Activated T-cell treated with anti-CD3 and anti-CD28 coated beads, Interleukin-2, amount 50 U/mL, for 4 hours (primary cell): ENCODE results near the gene RCE1. TPM values are rescaled to one million over a fixed set of nuclear protein-coding genes. Genes with fewer than 3 reads are reported as not detected.

ENCODE experiments used
- ATAC-seq, 2 donors: fragments of 200-7000 bp; cut with Tn5 transposase; one replicate each; pipeline ENCODE4 v1.10.0; 2021
- DNase-seq: peaks from one replicate; pipeline ENCODE4 v3.0.0-alpha.2; 2020
- H3K27me3 Mint-ChIP-seq: one replicate; pipeline ENCODE4 v1.8.0; 2021; ENCODE audit warnings: low read depth, mixed read lengths
- H3K36me3 Mint-ChIP-seq: one replicate; pipeline ENCODE4 v1.8.0; 2022; ENCODE audit warnings: mixed read lengths; ENCODE audit not compliant: insufficient read depth
- H3K4me1 Mint-ChIP-seq: one replicate; pipeline ENCODE4 v1.8.0; 2021; ENCODE audit warnings: low read depth, mixed read lengths
- H3K4me3 Mint-ChIP-seq: one replicate; pipeline ENCODE4 v1.8.0; 2021; ENCODE audit warnings: mild to moderate bottlenecking, moderate library complexity, mixed read lengths
- H3K9me3 Mint-ChIP-seq: one replicate; pipeline ENCODE4 v1.8.0; 2021; ENCODE audit warnings: mixed read lengths
- total RNA-seq, 3 donors: library from RNA; stranded (reverse); gene quantifications; one replicate each; pipeline ENCODE4 v1.2.1, GENCODE V29; 2021

RCE1 gene
- total RNA-seq, 3 donors from 2014 or later: 42.7 to 45.0 (median 43.5) TPM

- Mint-ChIP-seq H3K9me3 (no peaks in the 10 kb centered on the region), H3K27me3 (no peaks in the 10 kb centered on the region), H3K4me3 (no peak overlapping the region), H3K4me1 (peaks cover 8% of the 10 kb centered on the region), H3K36me3 (no peaks in the 10 kb centered on the region)
- ATAC-seq (no peak), DNase-seq (no peak)
Measured at GRCh38 chr11:66867425-66868040, 24.3 kb downstream of the RCE1 start.

GRCh38 chr11:66868082-66868725 is 25.0 kb downstream of the RCE1 start:
- ATAC-seq (no peak), DNase-seq (no peak)
- no peaks in the 10 kb centered on the region for H3K36me3 Mint-ChIP-seq
- H3K4me1 Mint-ChIP-seq: peaks cover 8% of the 10 kb centered on the region
- H3K27me3 Mint-ChIP-seq: no peaks in the 10 kb centered on the region
- no peak overlapping the region for H3K4me3 Mint-ChIP-seq
- no peaks in the 10 kb centered on the region for H3K9me3 Mint-ChIP-seq

GRCh38 chr11:66868726-66869566 is 25.7 kb downstream of the RCE1 start:
- no peaks in the 10 kb centered on the region for H3K9me3 Mint-ChIP-seq
- H3K27me3 Mint-ChIP-seq: no peaks in the 10 kb centered on the region
- peak; percentile 96 for ATAC-seq
- peaks cover 8% of the 10 kb centered on the region for H3K4me1 Mint-ChIP-seq
- no peaks in the 10 kb centered on the region for H3K36me3 Mint-ChIP-seq
- H3K4me3 Mint-ChIP-seq: no peak overlapping the region
- peak; percentile 74 for DNase-seq

- ATAC-seq (no peak), DNase-seq (no peak)
- Mint-ChIP-seq H3K4me1 (peaks cover 8% of the 10 kb centered on the region), H3K9me3 (no peaks in the 10 kb centered on the region), H3K4me3 (no peak overlapping the region), H3K36me3 (no peaks in the 10 kb centered on the region), H3K27me3 (no peaks in the 10 kb centered on the region)
Measured at GRCh38 chr11:66869567-66869870, 26.3 kb downstream of the RCE1 start.

- Mint-ChIP-seq H3K4me3 (no peak overlapping the region), H3K4me1 (peaks cover 8% of the 10 kb centered on the region)
Measured at GRCh38 chr11:66870131-66870530, 26.9 kb downstream of the RCE1 start.

GRCh38 chr11:66870616-66871520 is 27.6 kb downstream of the RCE1 start:
- ATAC-seq (no peak), DNase-seq (no peak)
- Mint-ChIP-seq H3K27me3 (no peaks in the 10 kb centered on the region), H3K36me3 (no peaks in the 10 kb centered on the region), H3K4me3 (no peak overlapping the region), H3K4me1 (peaks cover 8% of the 10 kb centered on the region), H3K9me3 (no peaks in the 10 kb centered on the region)

More at GRCh38 chr11:66870131-66870530, 26.9 kb downstream of the RCE1 start:
- ATAC-seq: no peak
- H3K27me3 Mint-ChIP-seq: no peaks in the 10 kb centered on the region
- DNase-seq: no peak
- H3K36me3 Mint-ChIP-seq: no peaks in the 10 kb centered on the region
- H3K9me3 Mint-ChIP-seq: no peaks in the 10 kb centered on the region

GRCh38 chr11:66871521-66871901 is 28.3 kb downstream of the RCE1 start:
- peaks cover 8% of the 10 kb centered on the region for H3K4me1 Mint-ChIP-seq
- H3K27me3 Mint-ChIP-seq: no peaks in the 10 kb centered on the region
- ATAC-seq: no peak
- no peak overlapping the region for H3K4me3 Mint-ChIP-seq
- H3K9me3 Mint-ChIP-seq: no peaks in the 10 kb centered on the region
- DNase-seq: no peak
- H3K36me3 Mint-ChIP-seq: no peaks in the 10 kb centered on the region

- Mint-ChIP-seq H3K36me3 (no peaks in the 10 kb centered on the region), H3K27me3 (no peaks in the 10 kb centered on the region), H3K4me3 (no peak overlapping the region), H3K9me3 (no peaks in the 10 kb centered on the region), H3K4me1 (peaks cover 2% of the 10 kb centered on the region)
- ATAC-seq: no peak
- no peak for DNase-seq
Measured at GRCh38 chr11:66874232-66874631, 31.0 kb downstream of the RCE1 start.

GRCh38 chr11:66875378-66875777 is 32.1 kb downstream of the RCE1 start:
- no peaks in the 10 kb centered on the region for H3K36me3 Mint-ChIP-seq
- ATAC-seq (no peak), DNase-seq (no peak)
- no peak overlapping the region for H3K4me3 Mint-ChIP-seq
- H3K9me3 Mint-ChIP-seq: no peaks in the 10 kb centered on the region
- no peaks in the 10 kb centered on the region for H3K27me3 Mint-ChIP-seq
- peaks cover 3% of the 10 kb centered on the region for H3K4me1 Mint-ChIP-seq

- H3K27me3 Mint-ChIP-seq: no peaks in the 10 kb centered on the region
- ATAC-seq (no peak), DNase-seq (no peak)
- peaks cover 14% of the 10 kb centered on the region for H3K4me1 Mint-ChIP-seq
- no peaks in the 10 kb centered on the region for H3K9me3 Mint-ChIP-seq
- no peaks in the 10 kb centered on the region for H3K36me3 Mint-ChIP-seq
- no peak overlapping the region for H3K4me3 Mint-ChIP-seq
Measured at GRCh38 chr11:66877588-66878385, 34.5 kb downstream of the RCE1 start.

GRCh38 chr11:66878474-66878873 is 35.2 kb downstream of the RCE1 start:
- no peaks in the 10 kb centered on the region for H3K36me3 Mint-ChIP-seq
- ATAC-seq: no peak
- no peaks in the 10 kb centered on the region for H3K9me3 Mint-ChIP-seq
- no peak for DNase-seq
- peaks cover 14% of the 10 kb centered on the region for H3K4me1 Mint-ChIP-seq
- H3K27me3 Mint-ChIP-seq: no peaks in the 10 kb centered on the region
- H3K4me3 Mint-ChIP-seq: no peak overlapping the region

GRCh38 chr11:66879000-66879399 is 35.8 kb downstream of the RCE1 start:
- H3K4me1 Mint-ChIP-seq: peaks cover 14% of the 10 kb centered on the region
- H3K4me3 Mint-ChIP-seq: no peak overlapping the region
- no peaks in the 10 kb centered on the region for H3K36me3 Mint-ChIP-seq
- no peaks in the 10 kb centered on the region for H3K9me3 Mint-ChIP-seq
- DNase-seq: no peak
- no peaks in the 10 kb centered on the region for H3K27me3 Mint-ChIP-seq
- ATAC-seq: no peak

- peaks cover 14% of the 10 kb centered on the region for H3K4me1 Mint-ChIP-seq
- H3K9me3 Mint-ChIP-seq: no peaks in the 10 kb centered on the region
Measured at GRCh38 chr11:66879583-66879982, 36.3 kb downstream of the RCE1 start.

More at GRCh38 chr11:66879583-66879982, 36.3 kb downstream of the RCE1 start:
- DNase-seq (no peak), ATAC-seq (no peak)
- H3K27me3 Mint-ChIP-seq: no peaks in the 10 kb centered on the region
- H3K4me3 Mint-ChIP-seq: no peak overlapping the region
- H3K36me3 Mint-ChIP-seq: no peaks in the 10 kb centered on the region
